VCaP (cell line): Measurements from ENCODE around the gene IQCE.

Source experiments
- H3K27ac ChIP-seq: fragments of 450-650 bp; 2 replicates; pipeline ENCODE4 v1.5.1; 2017
- CTCF ChIP-seq: fragments of 450-650 bp; conservative IDR thresholded peaks from 2 replicates; pipeline ENCODE4 v1.5.1; 2017; ENCODE audit warnings: mild to moderate bottlenecking, moderate library complexity

Gene IQCE

GRCh38 chr7:2651336-2651735 is 92.6 kb downstream of the IQCE start:
- no peak overlapping the region for H3K27ac ChIP-seq
- no peak for TF ChIP-seq CTCF

- no peak overlapping the region for H3K27ac ChIP-seq
- no peak for TF ChIP-seq CTCF
These were observed 93.3 kb downstream of the IQCE start for GRCh38 chr7:2651847-2652735.

GRCh38 chr7:2652736-2653060 is 93.9 kb downstream of the IQCE start:
- H3K27ac ChIP-seq, result no peak overlapping the region
- TF ChIP-seq CTCF, result no peak

- no peak for TF ChIP-seq CTCF
- H3K27ac ChIP-seq, result no peak overlapping the region
These were observed 95.3 kb downstream of the IQCE start for GRCh38 chr7:2654059-2654458.

GRCh38 chr7:2655870-2656614 is 97.3 kb downstream of the IQCE start:
- TF ChIP-seq CTCF, result no peak

GRCh38 chr7:2657208-2657607 is 98.4 kb downstream of the IQCE start:
- no peak overlapping the region for H3K27ac ChIP-seq
- TF ChIP-seq CTCF, result no peak

More at GRCh38 chr7:2655870-2656614, 97.3 kb downstream of the IQCE start:
- no peak overlapping the region for H3K27ac ChIP-seq

GRCh38 chr7:2657920-2658671 is 99.3 kb downstream of the IQCE start:
- no peak for TF ChIP-seq CTCF
- no peak overlapping the region for H3K27ac ChIP-seq
